ENCODE data around the gene TMC2.

DNA sequence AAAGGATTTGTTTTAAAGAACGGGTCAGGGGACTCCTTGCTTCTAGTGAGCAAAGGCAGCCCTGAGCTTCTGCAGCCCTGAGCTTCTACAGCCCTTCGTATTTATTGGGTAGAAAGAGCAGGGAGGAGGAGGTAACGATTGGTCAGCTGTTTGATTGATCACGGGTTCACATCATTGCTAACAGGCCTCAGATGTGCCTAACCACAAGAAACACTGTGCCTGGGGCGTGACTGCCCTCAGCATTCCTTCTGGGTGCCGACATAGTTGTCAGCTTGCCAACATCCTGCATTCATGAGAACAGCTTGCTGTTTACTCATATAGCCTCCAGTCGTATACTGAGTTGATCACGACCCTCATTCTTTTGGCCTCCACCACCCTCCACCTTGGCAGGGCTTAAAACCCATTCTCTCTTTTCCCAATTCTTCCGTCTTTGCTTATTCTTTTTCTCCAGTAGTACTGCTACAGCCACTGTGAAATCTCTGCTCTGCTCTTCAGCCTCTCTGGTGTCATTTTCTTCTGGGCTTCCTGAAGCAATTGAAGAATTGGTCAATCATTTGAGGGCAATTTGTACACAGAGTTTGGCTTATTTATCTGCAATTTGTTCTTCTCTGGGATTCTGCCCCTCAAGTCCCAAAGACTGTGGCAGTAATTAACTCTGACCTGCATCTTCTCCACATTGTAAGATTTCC lies 90.6 kb downstream of the TMC2 start:
- TF ChIP-seq POLR2A (IDR thresholded peaks at IDR 0.05; ENCODE audit: control extremely low read depth in 1 of 2, low read depth in 2 of 2, low read length in 2 of 2) (no peak), NANOG (IDR thresholded peaks at IDR 0.05; ENCODE audit: insufficient read depth, low read depth, low read length, poor library complexity, severe bottlenecking) (no peak), SIRT6 (IDR thresholded peaks at IDR 0.05; ENCODE audit: low read length) (no peak)

Measured in H1 (cell line).